H1 (cell line): ENCODE measurements around the gene JPH2. TPM values are rescaled to one million over a fixed set of nuclear protein-coding genes. Genes with fewer than 3 reads are reported as not detected.

Experiments used
- CTCF ChIA-PET: fragments of 300-600 bp; sonication (Branson Sonifier 250); formaldehyde crosslinking; loops from one replicate; lab custom pipeline; 2021; ENCODE audit not compliant: partially characterized antibody; lab: Charles Lee
- POLR2A ChIA-PET: fragments of 300-600 bp; sonication (Branson Sonifier 250); formaldehyde crosslinking; loops from one replicate; lab custom pipeline; 2021; ENCODE audit warnings: inconsistent platforms; ENCODE audit not compliant: partially characterized antibody; lab: Charles Lee
- DNase-seq, 2 experiments: peaks; one replicate each; pipeline versions ENCODE4 v3.0.0 to v3.0.0-alpha.2; 2010 to 2022; ENCODE audit warnings: low spot score in 2 of 2, low read depth in 1 of 2, mixed read lengths in 1 of 2
- FAIRE-seq: peaks from 2 replicates; lab custom pipeline; 2011; peaks lifted over from hg19 to GRCh38; lab: Jason Lieb, UNC
- H2AFZ ChIP-seq: 2 replicates; pipeline ENCODE4 v1.8.1; 2012; ENCODE audit warnings: low read length, inconsistent platforms
- H2AK5ac ChIP-seq: 2 replicates; pipeline ENCODE4 v1.6.1; 2013; ENCODE audit warnings: low read depth, low read length
- H2BK120ac ChIP-seq: replicated peaks from 2 replicates; pipeline ENCODE3; 2013; ENCODE audit warnings: low read depth, low read length, inconsistent platforms
- H2BK12ac ChIP-seq: 2 replicates; pipeline ENCODE4 v1.6.1; 2013; ENCODE audit warnings: low read depth, low read length
- H2BK15ac ChIP-seq: 2 replicates; pipeline ENCODE4 v1.6.1; 2013; ENCODE audit warnings: low read length
- H2BK20ac ChIP-seq: 2 replicates; pipeline ENCODE4 v1.6.1; 2013; ENCODE audit warnings: low read length
- H2BK5ac ChIP-seq: 2 replicates; pipeline ENCODE4 v1.6.1; 2013; ENCODE audit warnings: low read depth, low read length
- H3K14ac ChIP-seq: 2 replicates; pipeline ENCODE4 v1.6.1; 2013; ENCODE audit warnings: inconsistent platforms; ENCODE audit not compliant: insufficient read length
- H3K18ac ChIP-seq: 2 replicates; pipeline ENCODE4 v1.6.1; 2013; ENCODE audit warnings: low read length; ENCODE audit errors: extremely low read depth
- H3K23ac ChIP-seq: 2 replicates; pipeline ENCODE4 v1.6.1; 2013; ENCODE audit warnings: inconsistent platforms; ENCODE audit not compliant: insufficient read length
- H3K23me2 ChIP-seq: 2 replicates; pipeline ENCODE4 v1.6.1; 2013; ENCODE audit warnings: low read depth, low read length
- H3K27ac ChIP-seq: 2 replicates; pipeline ENCODE4 v1.6.1; 2011; ENCODE audit warnings: low read depth, low read length, inconsistent platforms
- H3K27me3 ChIP-seq, 4 experiments: replicated peaks in 1 of 4; 1 replicate in 1 of 4; 2 replicates in 3 of 4; pipeline versions ENCODE4 v1.6.1 to v1.8.1; 2011 to 2013; ENCODE audit warnings: low read length in 3 of 4, mild to moderate bottlenecking in 3 of 4, inconsistent platforms in 2 of 4, mixed read lengths in 2 of 4, moderate library complexity in 1 of 4; ENCODE audit not compliant: control insufficient read depth in 3 of 4, insufficient read depth in 3 of 4; ENCODE audit errors: extremely low read depth in 1 of 4
- H3K36me3 ChIP-seq, 4 experiments: 2 replicates each; pipeline versions ENCODE4 v1.6.1 to v1.8.1; 2011 to 2013; ENCODE audit warnings: mild to moderate bottlenecking in 4 of 4, low read length in 3 of 4, moderate library complexity in 2 of 4, control low read depth in 1 of 4, inconsistent platforms in 1 of 4; ENCODE audit not compliant: insufficient read depth in 4 of 4, control insufficient read depth in 2 of 4
- H3K4ac ChIP-seq: replicated peaks from 2 replicates; pipeline ENCODE3; 2013; ENCODE audit warnings: low read length, low read depth, mixed read lengths, inconsistent platforms; ENCODE audit not compliant: insufficient read length
- H3K4me1 ChIP-seq, 4 experiments: replicated peaks in 1 of 4; 1 replicate in 1 of 4; 2 replicates in 3 of 4; pipeline versions ENCODE4 v1.6.1 to v1.8.1; 2011 to 2013; ENCODE audit warnings: low read length in 3 of 4, inconsistent platforms in 2 of 4, mixed read lengths in 1 of 4; ENCODE audit not compliant: insufficient read depth in 4 of 4, control insufficient read depth in 3 of 4
- H3K4me2 ChIP-seq, 2 experiments: 2 replicates each; pipeline versions ENCODE4 v1.6.1 to v1.8.1; 2011 to 2013; ENCODE audit warnings: low read depth in 2 of 2, low read length in 2 of 2, control low read depth in 1 of 2, inconsistent platforms in 1 of 2, mild to moderate bottlenecking in 1 of 2; ENCODE audit not compliant: insufficient read depth in 1 of 2
- H3K4me3 ChIP-seq, 4 experiments: fragments of 200-600, 300-600 bp in 1 of 4; sonication (generic), shearing (Covaris generic), sonication (Bioruptor Twin) in 1 of 4; 2 replicates each; pipeline versions ENCODE4 v1.5.1 to v1.8.1; 2011 to 2016; ENCODE audit warnings: low read length in 4 of 4, low read depth in 3 of 4, control low read depth in 2 of 4, inconsistent platforms in 2 of 4, mild to moderate bottlenecking in 2 of 4, mixed read lengths in 1 of 4, moderate library complexity in 1 of 4; ENCODE audit not compliant: insufficient read depth in 2 of 4; ENCODE audit errors: extremely low read depth in 1 of 4
- H3K56ac ChIP-seq: replicated peaks from 2 replicates; pipeline ENCODE3; 2013; ENCODE audit warnings: low read depth, mild to moderate bottlenecking, mixed read lengths, low read length, inconsistent platforms; ENCODE audit not compliant: insufficient read length
- H3K79me1 ChIP-seq: 2 replicates; pipeline ENCODE4 v1.6.1; 2013; ENCODE audit warnings: low read depth, low read length, control low read depth
- H3K79me2 ChIP-seq, 2 experiments: 2 replicates each; pipeline versions ENCODE4 v1.6.1 to v1.8.1; 2012 to 2013; ENCODE audit warnings: low read length in 2 of 2, mild to moderate bottlenecking in 2 of 2, inconsistent platforms in 1 of 2; ENCODE audit not compliant: insufficient read depth in 2 of 2, control insufficient read depth in 1 of 2
- H3K9ac ChIP-seq, 4 experiments: replicated peaks in 1 of 4; 1 replicate in 1 of 4; 2 replicates in 3 of 4; pipeline versions ENCODE4 v1.6.1 to v1.8.1; 2011 to 2013; ENCODE audit warnings: low read depth in 3 of 4, low read length in 3 of 4, control low read depth in 2 of 4, mild to moderate bottlenecking in 2 of 4, moderate library complexity in 2 of 4, inconsistent platforms in 1 of 4; ENCODE audit errors: extremely low read depth in 1 of 4
- H3K9me3 ChIP-seq, 2 experiments: 2 replicates each; pipeline versions ENCODE4 v1.6.1 to v1.8.1; 2012 to 2013; ENCODE audit warnings: mild to moderate bottlenecking in 2 of 2, moderate library complexity in 2 of 2, control low read depth in 1 of 2, inconsistent platforms in 1 of 2, low read depth in 1 of 2, low read length in 1 of 2, mixed read lengths in 1 of 2; ENCODE audit not compliant: insufficient read depth in 2 of 2
- H4K20me1 ChIP-seq, 2 experiments: replicated peaks in 1 of 2; 2 replicates each; pipeline versions ENCODE3 to v1.8.1; 2011 to 2013; ENCODE audit warnings: inconsistent platforms in 2 of 2, low read length in 2 of 2, mild to moderate bottlenecking in 1 of 2; ENCODE audit not compliant: insufficient read depth in 2 of 2, control insufficient read depth in 1 of 2
- H4K5ac ChIP-seq: 2 replicates; pipeline ENCODE4 v1.6.1; 2013; ENCODE audit warnings: low read length, low read depth, mixed read lengths, inconsistent platforms; ENCODE audit not compliant: insufficient read length
- H4K8ac ChIP-seq: 2 replicates; pipeline ENCODE4 v1.8.0; 2013; ENCODE audit warnings: mild to moderate bottlenecking, moderate library complexity, low read length, inconsistent platforms; ENCODE audit not compliant: insufficient read depth; ENCODE audit errors: extremely low read depth
- H4K91ac ChIP-seq: replicated peaks from 2 replicates; pipeline ENCODE3; 2013; ENCODE audit warnings: low read length, mixed read lengths, inconsistent platforms; ENCODE audit not compliant: insufficient read length
- CBX5 ChIP-seq: fragments of 300-800, 300-1000 bp; sonication (generic); IDR thresholded peaks from 2 replicates; pipeline ENCODE4 v1.7.1; 2016; ENCODE audit warnings: antibody characterized with exemption, low read length, low read depth
- CEBPB ChIP-seq: IDR thresholded peaks from 2 replicates; pipeline ENCODE4 v1.6.1; 2012; ENCODE audit warnings: low read depth, low read length
- WGBS, 2 experiments: shearing (Covaris generic) in 1 of 2; methylation state at CpG; one replicate each; pipeline versions ENCODE4 v1.1.6 to v1.1.7; 2013 to 2015; ENCODE audit warnings: low lambda C conversion rate in 2 of 2, mixed read lengths in 2 of 2, inconsistent platforms in 1 of 2, low coverage in 1 of 2, missing lambda C conversion rate in 1 of 2; ENCODE audit not compliant: insufficient replicate concordance in 2 of 2, insufficient coverage in 1 of 2, insufficient read length in 1 of 2; ENCODE audit errors: extremely low coverage in 1 of 2, missing lambda C conversion rate in 1 of 2; 5-methylcytosine and 5-hydroxymethylcytosine counted together
- polyA plus RNA-seq, 7 experiments: library from polyadenylated mRNA; depleted of rRNA in 3 of 7; stranded (reverse) in 5 of 7; unstranded in 2 of 7; fragments of >200 nt in 5 of 7; fragments of 200-250 nt in 2 of 7; gene quantifications; 1 replicate in 5 of 7; 2 replicates in 1 of 7; 4 replicates in 1 of 7; pipeline versions ENCODE4 v1.2.1 to v1.2.3, GENCODE V29; 2011 to 2013; ENCODE audit warnings: missing spikeins in 2 of 7, mixed read lengths in 2 of 7
- total RNA-seq: library from RNA; stranded (reverse); fragmentation: NEBNext Ultra II Directional; extraction: Animal tissue kit (Norgen Biotek cat#: 25700); gene quantifications from 2 replicates; pipeline ENCODE4 v1.2.1, GENCODE V29; 2021
- TF ChIP-seq, protein P1 (sequence below): IDR thresholded peaks from 2 replicates; pipeline ENCODE4 v1.6.1; 2011; ENCODE audit warnings: low read depth, mild to moderate bottlenecking, low read length; ENCODE audit not compliant: insufficient read depth

JPH2 gene
- total and polyA plus RNA-seq, 2 of the 8 experiments (the other 6 are each of a cell fraction or from before 2014, with no cell fraction given) = 0.59 to 1.3 TPM

- H4K91ac ChIP-seq = peak overlapping the region; percentile 85
- 88% methylated on average over 14 of the region's 14 CpGs; no CpG with 5 or more reads in 1 of the 2 experiments for WGBS, 2 experiments
- H4K20me1 ChIP-seq = no peaks in the 10 kb centered on the region
- TF ChIP-seq CBX5 = no peak
- TF ChIP-seq, protein P1, sequence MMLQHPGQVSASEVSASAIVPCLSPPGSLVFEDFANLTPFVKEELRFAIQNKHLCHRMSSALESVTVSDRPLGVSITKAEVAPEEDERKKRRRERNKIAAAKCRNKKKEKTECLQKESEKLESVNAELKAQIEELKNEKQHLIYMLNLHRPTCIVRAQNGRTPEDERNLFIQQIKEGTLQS = no peak
- 0 out of 2 replicates have a peak, but pooled peaks have one; percentile 41 for TF ChIP-seq CEBPB
- no peak overlapping the region for H3K4me3 ChIP-seq
- H2BK15ac ChIP-seq = no peak overlapping the region
- no peaks in the 10 kb centered on the region for H3K79me2 ChIP-seq
- no peak overlapping the region; the same call in 1 of the 2 replicates for H2AFZ ChIP-seq
- H3K79me1 ChIP-seq = no peaks in the 10 kb centered on the region
- H4K8ac ChIP-seq = no peak overlapping the region
- H3K9ac ChIP-seq = no peak overlapping the region
- no peaks in the 10 kb centered on the region for H3K27me3 ChIP-seq
- H3K4me2 ChIP-seq = no peak overlapping the region
- H4K5ac ChIP-seq = peak overlapping the region; percentile 19
- peaks cover 0 to 3% of the 10 kb centered on the region in 2 experiments; a peak in 1 of 4 replicates for H3K9me3 ChIP-seq
- no peak overlapping the region for H2BK5ac ChIP-seq
- H3K23ac ChIP-seq = no peak overlapping the region
- peak overlapping the region; percentile 32; the same call in 1 of the 2 replicates for H3K18ac ChIP-seq
- no peak overlapping the region for H2BK12ac ChIP-seq
- no peak overlapping the region for H3K27ac ChIP-seq
- ChIA-PET POLR2A (interaction anchor here (2.0 to 2.1 kb wide), 2 partner anchors 13 to 76 kb away, joined by 4 to 9 read pairs; partner anchors contain the start of genes FITM2 and GDAP1L1), CTCF (interaction anchor here (0.6 to 4.0 kb wide), 9 partner anchors 11 to 420 kb away, joined by 3 to 26 read pairs (median 4); partner anchors contain the start of gene GDAP1L1)
- DNase-seq (no peak), FAIRE-seq (no peak)
- no peak overlapping the region for H2BK120ac ChIP-seq
- H3K56ac ChIP-seq = no peak overlapping the region
- H3K23me2 ChIP-seq = no peaks in the 10 kb centered on the region
- H2AK5ac ChIP-seq = no peak overlapping the region
- H3K36me3 ChIP-seq = no peaks in the 10 kb centered on the region
- H3K4me1 ChIP-seq = peaks cover 0 to 6% (median 0%) of the 10 kb centered on the region in 4 experiments; a peak in 3 of 7 replicates
- H3K14ac ChIP-seq = no peak overlapping the region
- no peak overlapping the region for H2BK20ac ChIP-seq
- no peak overlapping the region for H3K4ac ChIP-seq
Measured at GRCh38 chr20:44234566-44235317, 47.8 kb upstream of the JPH2 start.
